ENCODE results near the gene ORAI2. TPM values are rescaled to one million over a fixed set of nuclear protein-coding genes. Genes with fewer than 3 reads are reported as not detected.

ORAI2 gene
- total and polyA plus RNA-seq, 2 of the 13 experiments (the other 11 are each of a cell fraction or from before 2014, with no cell fraction given) = 3.0 to 6.0 TPM

GRCh38 chr7:102471791-102472125 is 38.4 kb downstream of the ORAI2 start:
- POLR2A ChIA-PET = no interaction called here
- Histone ChIP-seq H3K4me1 (ENCODE audit: insufficient read depth, low read length) (peaks cover 8% of the 10 kb centered on the region; the same call in 1 of the 2 replicates), H3K4me3 (replicated peaks in 1 of 3; ENCODE audit: insufficient read depth in 1 of 3, low read depth in 2 of 3, low read length in 3 of 3) (no peak overlapping the region), H4K20me1 (ENCODE audit: insufficient read depth, low read length) (no peaks in the 10 kb centered on the region), H3K27ac (ENCODE audit: extremely low read length, insufficient read depth, low read length) (no peak overlapping the region), H3K27me3 (ENCODE audit: control insufficient read depth in 1 of 2, insufficient read depth in 2 of 2, low read length in 2 of 2) (no peaks in the 10 kb centered on the region), H2AFZ (ENCODE audit: low read length) (no peak overlapping the region), H3K4me2 (ENCODE audit: low read depth, low read length) (no peak overlapping the region), H3K9ac (ENCODE audit: insufficient read depth, low read depth, low read length) (no peak overlapping the region), H3K79me2 (ENCODE audit: insufficient read depth, low read length) (no peaks in the 10 kb centered on the region), H3K9me3 (ENCODE audit: low read length) (no peaks in the 10 kb centered on the region), H3K36me3 (replicated peaks in 1 of 2; ENCODE audit: control insufficient read depth in 1 of 2, insufficient read depth in 2 of 2, low read length in 2 of 2) (peaks cover 5 to 7% of the 10 kb centered on the region in 2 experiments; a peak in 2 of 5 replicates)
- CTCF ChIA-PET (ENCODE audit: low intra/inter-chr PET ratio, low total read pairs) = no interaction called here
- DNase-seq (ENCODE audit: low spot score) (no peak), ATAC-seq (no peak), FAIRE-seq (no peak)
- intact Hi-C loops (cut with micrococcal nuclease; ENCODE audit: unreplicated experiment) = no loop called here
- TF ChIP-seq SMAD9 (CRISPR knock-in tag; IDR thresholded peaks at IDR 0.05) = no peak
- in situ Hi-C loops (cut with HindIII; ENCODE audit: extremely low pct_ligation_motif_present, low pct_unique_long_range_greater_than_20kb) = no loop called here
- WGBS (ENCODE audit: low lambda C conversion rate) = 82% methylated on average over 5 of the region's 6 CpGs
- BruUV-seq (replicated peaks) = no TSS peak

GRCh38 chr7:102472126-102473041 is 39.0 kb downstream of the ORAI2 start:
- intact Hi-C loops (cut with micrococcal nuclease; ENCODE audit: unreplicated experiment) (no loop called here), in situ Hi-C loops (cut with HindIII; ENCODE audit: extremely low pct_ligation_motif_present, low pct_unique_long_range_greater_than_20kb) (no loop called here)
- TF ChIP-seq RBFOX2 (IDR thresholded peaks at IDR 0.05; ENCODE audit: low read depth, low read length) (peak; percentile 41; the same call in 1 of the 2 replicates), POLR2G (IDR thresholded peaks at IDR 0.05; ENCODE audit: low read depth, low read length) (peak; percentile 30; the same call in 1 of the 2 replicates), NONO (IDR thresholded peaks at IDR 0.05) (no peak), NONO (CRISPR knock-in tag; conservative IDR thresholded peaks at IDR 0.05) (peak; percentile 30; the same call in 1 of the 2 replicates), AGO2 (optimal IDR thresholded peaks at IDR 0.05; ENCODE audit: low read depth, low read length) (peak; percentile 77)
- TF ChIP-seq, protein P1, sequence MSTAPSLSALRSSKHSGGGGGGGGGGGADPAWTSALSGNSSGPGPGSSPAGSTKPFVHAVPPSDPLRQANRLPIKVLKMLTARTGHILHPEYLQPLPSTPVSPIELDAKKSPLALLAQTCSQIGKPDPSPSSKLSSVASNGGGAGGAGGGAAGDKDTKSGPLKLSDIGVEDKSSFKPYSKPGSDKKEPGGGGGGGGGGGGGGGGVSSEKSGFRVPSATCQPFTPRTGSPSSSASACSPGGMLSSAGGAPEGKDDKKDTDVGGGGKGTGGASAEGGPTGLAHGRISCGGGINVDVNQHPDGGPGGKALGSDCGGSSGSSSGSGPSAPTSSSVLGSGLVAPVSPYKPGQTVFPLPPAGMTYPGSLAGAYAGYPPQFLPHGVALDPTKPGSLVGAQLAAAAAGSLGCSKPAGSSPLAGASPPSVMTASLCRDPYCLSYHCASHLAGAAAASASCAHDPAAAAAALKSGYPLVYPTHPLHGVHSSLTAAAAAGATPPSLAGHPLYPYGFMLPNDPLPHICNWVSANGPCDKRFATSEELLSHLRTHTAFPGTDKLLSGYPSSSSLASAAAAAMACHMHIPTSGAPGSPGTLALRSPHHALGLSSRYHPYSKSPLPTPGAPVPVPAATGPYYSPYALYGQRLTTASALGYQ (CRISPR knock-in tag; IDR thresholded peaks at IDR 0.05) = no peak
- H4K20me1 ChIP-seq (ENCODE audit: insufficient read depth, low read length) = no peaks in the 10 kb centered on the region
- H3K9ac ChIP-seq (ENCODE audit: insufficient read depth, low read depth, low read length) = no peak overlapping the region
- no TSS peak for BruUV-seq (replicated peaks)
- no peak overlapping the region for H3K4me2 ChIP-seq (ENCODE audit: low read depth, low read length)
- no peaks in the 10 kb centered on the region for H3K79me2 ChIP-seq (ENCODE audit: insufficient read depth, low read length)
- no peak overlapping the region for H3K27ac ChIP-seq (ENCODE audit: extremely low read length, insufficient read depth, low read length)
- no peak for FAIRE-seq
- DNase-seq (ENCODE audit: low spot score) = no peak
- H3K36me3 ChIP-seq (replicated peaks in 1 of 2; ENCODE audit: control insufficient read depth in 1 of 2, insufficient read depth in 2 of 2, low read length in 2 of 2) = peaks cover 5 to 7% of the 10 kb centered on the region in 2 experiments; a peak in 2 of 5 replicates
- WGBS (ENCODE audit: low lambda C conversion rate) = 96% methylated on average over 21 of the region's 31 CpGs
- no peak overlapping the region for H2AFZ ChIP-seq (ENCODE audit: low read length)
- H3K4me3 ChIP-seq (replicated peaks in 1 of 3; ENCODE audit: insufficient read depth in 1 of 3, low read depth in 2 of 3, low read length in 3 of 3) = no peak overlapping the region
- ChIA-PET CTCF (ENCODE audit: low intra/inter-chr PET ratio, low total read pairs) (no interaction called here), POLR2A (no interaction called here)
- no peaks in the 10 kb centered on the region for H3K9me3 ChIP-seq (ENCODE audit: low read length)
- H3K27me3 ChIP-seq (ENCODE audit: control insufficient read depth in 1 of 2, insufficient read depth in 2 of 2, low read length in 2 of 2) = no peaks in the 10 kb centered on the region
- no peak for ATAC-seq
- H3K4me1 ChIP-seq (ENCODE audit: insufficient read depth, low read length) = peaks cover 8% of the 10 kb centered on the region; the same call in 1 of the 2 replicates

Data from HepG2 (cell line).